ENCODE results near the gene ENAM.
"Not testable (repeated sequence)": the region's sequence is repeated elsewhere in the genome, so short reads cannot be mapped to it uniquely, and the experiment has no call there.

Gene ENAM

GRCh38 chr4:70676554-70677090 is 48.1 kb downstream of the ENAM start:
- no peak for DNase-seq (ENCODE audit: low spot score)

GRCh38 chr4:70678383-70678999 is 49.9 kb downstream of the ENAM start:
- no peak for DNase-seq (ENCODE audit: low spot score)

- no peak for DNase-seq (ENCODE audit: low spot score)
Measured at GRCh38 chr4:70680934-70681333, 52.4 kb downstream of the ENAM start.

GRCh38 chr4:70681704-70682103 is 53.2 kb downstream of the ENAM start:
- no peak for DNase-seq (ENCODE audit: low spot score)

GRCh38 chr4:70682142-70682541 is 53.6 kb downstream of the ENAM start:
- DNase-seq (ENCODE audit: low spot score): not testable (repeated sequence)

- peak; percentile 4 for DNase-seq (ENCODE audit: low spot score)
Measured at GRCh38 chr4:70687392-70687791, 58.8 kb downstream of the ENAM start.

- peak; percentile 99 for DNase-seq (ENCODE audit: low spot score)
Measured at GRCh38 chr4:70687821-70688794, 59.6 kb downstream of the ENAM start, which contains the start of gene UTP3. Gene UTP3 (plus strand): TSS chr4:70688532. CDS start chr4:70688678, 146 bp downstream.

- DNase-seq (ENCODE audit: low spot score): no peak
Measured at GRCh38 chr4:70688795-70689231, 60.3 kb downstream of the ENAM start.

GRCh38 chr4:70691661-70692060 is 63.1 kb downstream of the ENAM start:
- no peak for DNase-seq (ENCODE audit: low spot score)

- not testable (repeated sequence) for DNase-seq (ENCODE audit: low spot score)
Measured at GRCh38 chr4:70694633-70695032, 66.1 kb downstream of the ENAM start.
